ENCODE data around the gene ABHD16A. TPM values are rescaled to one million over a fixed set of nuclear protein-coding genes. Genes with fewer than 3 reads are reported as not detected.

Gene ABHD16A
- total and polyA plus RNA-seq, 2 of the 13 experiments (the other 11 are each of a cell fraction or from before 2014, with no cell fraction given), result 43.5 to 45.4 TPM

DNA sequence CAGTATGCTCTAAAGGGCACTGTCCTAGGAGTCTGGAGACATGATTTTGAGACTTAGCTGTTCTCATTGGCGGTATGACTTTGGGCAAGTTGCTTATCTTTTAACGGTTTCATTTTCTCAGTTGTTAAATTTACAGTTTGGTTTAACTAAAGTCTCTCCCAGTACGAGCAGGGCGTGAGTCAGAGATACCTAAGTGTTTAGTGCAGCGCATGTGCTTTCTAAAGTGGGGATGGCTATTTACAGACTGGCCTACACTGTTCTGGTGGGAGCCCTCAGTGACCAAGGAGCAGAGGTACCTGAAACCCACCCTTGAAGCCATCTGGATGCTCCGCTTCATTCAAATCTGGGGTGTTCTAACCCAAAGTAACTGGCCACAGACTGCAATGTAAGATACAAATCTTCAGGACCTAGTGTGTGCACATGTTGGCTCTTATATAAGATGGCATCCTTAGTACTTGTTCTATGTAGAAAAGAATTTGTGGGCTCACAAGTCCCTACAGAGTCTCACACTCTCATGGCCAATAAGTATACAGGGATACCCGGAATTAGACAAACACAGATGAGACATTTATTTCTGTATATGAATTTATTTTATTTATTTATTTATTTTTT is 47.4 kb upstream of the ABHD16A start:
- Histone ChIP-seq H3K4me2 (ENCODE audit: low read depth, low read length) (no peak overlapping the region), H3K4me1 (ENCODE audit: insufficient read depth, low read length) (peaks cover 30% of the 10 kb centered on the region), H4K20me1 (ENCODE audit: insufficient read depth, low read length) (no peaks in the 10 kb centered on the region), H3K36me3 (replicated peaks in 1 of 2; ENCODE audit: control insufficient read depth in 1 of 2, insufficient read depth in 2 of 2, low read length in 2 of 2) (no peaks in the 10 kb centered on the region), H3K9ac (ENCODE audit: insufficient read depth, low read depth, low read length) (no peak overlapping the region), H3K4me3 (replicated peaks in 1 of 3; ENCODE audit: insufficient read depth in 1 of 3, low read depth in 2 of 3, low read length in 3 of 3) (no peak overlapping the region), H3K27me3 (ENCODE audit: control insufficient read depth in 1 of 2, insufficient read depth in 2 of 2, low read length in 2 of 2) (no peaks in the 10 kb centered on the region), H2AFZ (ENCODE audit: low read length) (no peak overlapping the region), H3K79me2 (ENCODE audit: insufficient read depth, low read length) (no peaks in the 10 kb centered on the region), H3K27ac (ENCODE audit: extremely low read length, insufficient read depth, low read length) (no peak overlapping the region), H3K9me3 (ENCODE audit: low read length) (no peaks in the 10 kb centered on the region)
- POLR2A ChIA-PET, result interaction anchor here (1.1 to 4.7 kb wide), 3 partner anchors 13 to 95 kb away, joined by 3 to 106 read pairs (median 4); partner anchors contain the start of genes APOM, CLIC1 and MSH5
- FAIRE-seq (no peak), DNase-seq (ENCODE audit: low spot score) (no peak), ATAC-seq (no peak)
- in situ Hi-C loops (cut with HindIII; ENCODE audit: extremely low pct_ligation_motif_present, low pct_unique_long_range_greater_than_20kb) (no loop called here), intact Hi-C loops (cut with micrococcal nuclease; ENCODE audit: unreplicated experiment) (no loop called here)
- no peak for TF ChIP-seq GTF2F1 (IDR thresholded peaks at IDR 0.05; ENCODE audit: low read length)
- TF ChIP-seq ISL2 (CRISPR knock-in tag; IDR thresholded peaks at IDR 0.05), result no peak
- TF ChIP-seq HNF4G (IDR thresholded peaks at IDR 0.05; ENCODE audit: borderline replicate concordance, low read depth, low read length), result no peak
- TF ChIP-seq HNF4G (CRISPR knock-in tag; IDR thresholded peaks at IDR 0.05; ENCODE audit: borderline replicate concordance, low read depth), result no peak
- WGBS (ENCODE audit: low lambda C conversion rate), result 92% methylated on average over 7 of the region's 7 CpGs
- BruUV-seq (replicated peaks), result TSS peak; percentile 27
- CTCF ChIA-PET (ENCODE audit: low intra/inter-chr PET ratio, low total read pairs), result no interaction called here

DNA sequence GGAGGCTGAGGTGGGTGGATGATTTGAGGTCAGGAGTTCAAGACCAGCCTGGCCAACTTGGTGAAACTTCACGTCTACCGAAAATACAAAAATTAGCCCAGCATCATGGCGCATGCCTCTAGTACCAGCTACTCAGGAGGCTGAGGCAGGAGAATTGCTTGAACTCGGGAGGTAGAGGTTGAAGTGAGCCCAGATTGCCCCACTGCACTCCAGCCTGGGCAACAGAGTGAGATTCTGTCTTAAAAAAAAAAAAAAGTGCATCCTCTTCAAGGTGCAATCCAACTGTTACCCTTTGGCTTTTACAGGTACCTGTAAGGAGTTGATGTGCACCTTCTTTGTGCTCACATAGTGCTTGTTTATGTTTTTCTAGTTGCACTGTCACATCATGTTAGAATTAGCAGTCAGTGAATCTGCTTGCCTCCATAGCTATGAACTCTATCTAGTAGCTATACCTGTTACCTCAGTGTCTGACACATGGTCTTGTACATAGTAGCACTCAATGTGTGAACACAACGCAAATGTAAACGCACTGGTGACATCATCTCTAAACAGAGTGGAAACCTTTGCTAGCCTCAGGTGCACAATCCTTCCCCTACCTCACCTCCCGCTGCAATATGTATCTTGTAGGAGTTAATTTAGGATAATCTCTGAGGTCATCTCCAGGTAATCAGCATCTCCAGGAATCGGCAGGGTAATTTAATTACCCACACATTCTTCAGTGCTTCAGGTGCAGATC is 46.3 kb upstream of the ABHD16A start:
- no peak overlapping the region for H3K4me2 ChIP-seq (ENCODE audit: low read depth, low read length)
- H4K20me1 ChIP-seq (ENCODE audit: insufficient read depth, low read length), result no peaks in the 10 kb centered on the region
- no peak for FAIRE-seq
- intact Hi-C loops (cut with micrococcal nuclease; ENCODE audit: unreplicated experiment) (no loop called here), in situ Hi-C loops (cut with HindIII; ENCODE audit: extremely low pct_ligation_motif_present, low pct_unique_long_range_greater_than_20kb) (no loop called here)
- no peak overlapping the region for H3K9ac ChIP-seq (ENCODE audit: insufficient read depth, low read depth, low read length)
- no peak overlapping the region for H2AFZ ChIP-seq (ENCODE audit: low read length)
- DNase-seq (ENCODE audit: low spot score), result no peak
- no peak for ATAC-seq
- peaks cover 38% of the 10 kb centered on the region for H3K4me1 ChIP-seq (ENCODE audit: insufficient read depth, low read length)
- H3K27me3 ChIP-seq (ENCODE audit: control insufficient read depth in 1 of 2, insufficient read depth in 2 of 2, low read length in 2 of 2), result no peaks in the 10 kb centered on the region
- no peaks in the 10 kb centered on the region for H3K36me3 ChIP-seq (replicated peaks in 1 of 2; ENCODE audit: control insufficient read depth in 1 of 2, insufficient read depth in 2 of 2, low read length in 2 of 2)
- CTCF ChIA-PET (ENCODE audit: low intra/inter-chr PET ratio, low total read pairs), result no interaction called here
- no peak overlapping the region for H3K27ac ChIP-seq (ENCODE audit: extremely low read length, insufficient read depth, low read length)
- no TSS peak for BruUV-seq (replicated peaks)
- no peaks in the 10 kb centered on the region for H3K9me3 ChIP-seq (ENCODE audit: low read length)
- WGBS (ENCODE audit: low lambda C conversion rate), result 94% methylated on average over 8 of the region's 8 CpGs
- POLR2A ChIA-PET, result interaction anchor here (0.7 to 4.7 kb wide), 4 partner anchors 12 to 94 kb away, joined by 3 to 106 read pairs (median 4); partner anchors contain the start of genes APOM, CLIC1, LSM2 and MSH5
- no peak overlapping the region for H3K4me3 ChIP-seq (replicated peaks in 1 of 3; ENCODE audit: insufficient read depth in 1 of 3, low read depth in 2 of 3, low read length in 3 of 3)
- no peaks in the 10 kb centered on the region for H3K79me2 ChIP-seq (ENCODE audit: insufficient read depth, low read length)
- peak; percentile 27; the same call in 1 of the 2 replicates for TF ChIP-seq TBX2 (CRISPR knock-in tag; IDR thresholded peaks at IDR 0.05; ENCODE audit: borderline replicate concordance)
- TF ChIP-seq NR2C2 (CRISPR knock-in tag; IDR thresholded peaks at IDR 0.05; ENCODE audit: borderline replicate concordance), result no peak
- TF ChIP-seq JUN (CRISPR knock-in tag; IDR thresholded peaks at IDR 0.05), result 0 out of 2 replicates have a peak, but pooled peaks have one; percentile 50
- TF ChIP-seq ZBTB14 (CRISPR knock-in tag; IDR thresholded peaks at IDR 0.05), result 0 out of 2 replicates have a peak, but pooled peaks have one; percentile 20
- no peak for TF ChIP-seq ZNF446 (CRISPR knock-in tag; IDR thresholded peaks at IDR 0.05)
- no peak for TF ChIP-seq CENPT (CRISPR knock-in tag; IDR thresholded peaks at IDR 0.05; ENCODE audit: low read depth)
- TF ChIP-seq, protein P1, sequence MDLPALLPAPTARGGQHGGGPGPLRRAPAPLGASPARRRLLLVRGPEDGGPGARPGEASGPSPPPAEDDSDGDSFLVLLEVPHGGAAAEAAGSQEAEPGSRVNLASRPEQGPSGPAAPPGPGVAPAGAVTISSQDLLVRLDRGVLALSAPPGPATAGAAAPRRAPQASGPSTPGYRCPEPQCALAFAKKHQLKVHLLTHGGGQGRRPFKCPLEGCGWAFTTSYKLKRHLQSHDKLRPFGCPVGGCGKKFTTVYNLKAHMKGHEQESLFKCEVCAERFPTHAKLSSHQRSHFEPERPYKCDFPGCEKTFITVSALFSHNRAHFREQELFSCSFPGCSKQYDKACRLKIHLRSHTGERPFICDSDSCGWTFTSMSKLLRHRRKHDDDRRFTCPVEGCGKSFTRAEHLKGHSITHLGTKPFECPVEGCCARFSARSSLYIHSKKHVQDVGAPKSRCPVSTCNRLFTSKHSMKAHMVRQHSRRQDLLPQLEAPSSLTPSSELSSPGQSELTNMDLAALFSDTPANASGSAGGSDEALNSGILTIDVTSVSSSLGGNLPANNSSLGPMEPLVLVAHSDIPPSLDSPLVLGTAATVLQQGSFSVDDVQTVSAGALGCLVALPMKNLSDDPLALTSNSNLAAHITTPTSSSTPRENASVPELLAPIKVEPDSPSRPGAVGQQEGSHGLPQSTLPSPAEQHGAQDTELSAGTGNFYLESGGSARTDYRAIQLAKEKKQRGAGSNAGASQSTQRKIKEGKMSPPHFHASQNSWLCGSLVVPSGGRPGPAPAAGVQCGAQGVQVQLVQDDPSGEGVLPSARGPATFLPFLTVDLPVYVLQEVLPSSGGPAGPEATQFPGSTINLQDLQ (CRISPR knock-in tag; IDR thresholded peaks at IDR 0.05), result no peak
